ENCODE measurements around the gene MYPOP. TPM values are rescaled to one million over a fixed set of nuclear protein-coding genes. Genes with fewer than 3 reads are reported as not detected.
"Not testable (repeated sequence)": the region's sequence is repeated elsewhere in the genome, so short reads cannot be mapped to it uniquely, and the experiment has no call there.

MYPOP gene
- total RNA-seq, 6 experiments from 2014 or later = 10.2 to 11.2 (median 10.5) TPM

DNA sequence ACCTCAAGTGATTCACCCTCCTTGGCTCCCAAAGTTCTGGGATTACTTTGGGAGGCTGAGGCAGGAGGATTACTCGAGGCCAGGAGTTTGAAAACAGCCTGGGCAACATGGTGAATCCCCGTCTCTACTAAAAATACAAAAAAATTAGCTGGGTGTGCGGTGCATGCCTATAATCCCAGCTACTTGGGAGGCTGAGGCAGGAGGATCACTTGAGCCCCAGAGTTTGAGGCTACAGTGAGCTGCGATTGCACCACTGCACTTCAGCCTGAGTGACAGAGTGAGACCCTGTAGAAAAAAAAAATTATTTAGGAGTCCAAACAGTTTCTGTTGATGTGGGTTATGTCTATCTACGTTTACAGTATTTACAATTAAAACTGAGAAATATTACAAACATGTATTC lies 31.6 kb downstream of the MYPOP start:
- TF ChIP-seq, protein P1, sequence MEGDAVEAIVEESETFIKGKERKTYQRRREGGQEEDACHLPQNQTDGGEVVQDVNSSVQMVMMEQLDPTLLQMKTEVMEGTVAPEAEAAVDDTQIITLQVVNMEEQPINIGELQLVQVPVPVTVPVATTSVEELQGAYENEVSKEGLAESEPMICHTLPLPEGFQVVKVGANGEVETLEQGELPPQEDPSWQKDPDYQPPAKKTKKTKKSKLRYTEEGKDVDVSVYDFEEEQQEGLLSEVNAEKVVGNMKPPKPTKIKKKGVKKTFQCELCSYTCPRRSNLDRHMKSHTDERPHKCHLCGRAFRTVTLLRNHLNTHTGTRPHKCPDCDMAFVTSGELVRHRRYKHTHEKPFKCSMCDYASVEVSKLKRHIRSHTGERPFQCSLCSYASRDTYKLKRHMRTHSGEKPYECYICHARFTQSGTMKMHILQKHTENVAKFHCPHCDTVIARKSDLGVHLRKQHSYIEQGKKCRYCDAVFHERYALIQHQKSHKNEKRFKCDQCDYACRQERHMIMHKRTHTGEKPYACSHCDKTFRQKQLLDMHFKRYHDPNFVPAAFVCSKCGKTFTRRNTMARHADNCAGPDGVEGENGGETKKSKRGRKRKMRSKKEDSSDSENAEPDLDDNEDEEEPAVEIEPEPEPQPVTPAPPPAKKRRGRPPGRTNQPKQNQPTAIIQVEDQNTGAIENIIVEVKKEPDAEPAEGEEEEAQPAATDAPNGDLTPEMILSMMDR (IDR thresholded peaks at IDR 0.05) = no peak
- no peaks in the 10 kb centered on the region for H3K36me3 Mint-ChIP-seq (ENCODE audit: low read depth)
- H3K27ac Mint-ChIP-seq = no peak overlapping the region
- peaks cover 29% of the 10 kb centered on the region for H3K27me3 Mint-ChIP-seq (ENCODE audit: insufficient read depth)
- H3K4me3 Mint-ChIP-seq = no peak overlapping the region
- no peaks in the 10 kb centered on the region for H3K4me1 Mint-ChIP-seq (ENCODE audit: low read depth)
- H3K9me3 Mint-ChIP-seq = no peaks in the 10 kb centered on the region
- DNase-seq = no peak

DNA sequence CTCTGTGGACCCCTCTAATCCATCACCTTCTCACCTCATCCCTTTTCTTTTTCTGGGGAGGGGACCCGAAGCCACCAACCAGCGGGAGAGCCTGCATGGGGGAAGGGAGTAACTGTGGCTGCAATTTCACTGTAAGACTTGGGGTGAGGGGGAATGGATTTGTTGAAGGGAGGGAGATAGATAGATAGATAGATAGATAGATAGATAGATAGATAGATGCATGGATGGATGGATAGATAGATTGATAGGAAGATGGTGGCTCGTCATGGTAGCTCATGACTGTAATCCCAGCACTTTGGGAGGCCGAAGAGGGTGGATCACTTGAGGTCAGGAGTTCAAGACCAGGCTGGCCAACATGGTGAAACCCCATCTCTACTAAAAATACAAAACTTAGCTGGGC lies 35.2 kb downstream of the MYPOP start:
- not testable (repeated sequence) for H3K4me1 Mint-ChIP-seq (ENCODE audit: low read depth); H3K36me3 Mint-ChIP-seq (ENCODE audit: low read depth); H3K4me3 Mint-ChIP-seq; DNase-seq; H3K9me3 Mint-ChIP-seq; H3K27ac Mint-ChIP-seq
- H3K27me3 Mint-ChIP-seq (ENCODE audit: insufficient read depth) = peaks cover 45% of the 10 kb centered on the region

GRCh38 chr19:45866400-45867176 lies 35.8 kb downstream of the MYPOP start:
- DNase-seq = no peak
- TF ChIP-seq, protein P1 (IDR thresholded peaks at IDR 0.05) = no peak
- Mint-ChIP-seq H3K27ac (no peak overlapping the region), H3K36me3 (ENCODE audit: low read depth) (peaks cover 9% of the 10 kb centered on the region), H3K4me3 (no peak overlapping the region), H3K4me1 (ENCODE audit: low read depth) (peaks cover 9% of the 10 kb centered on the region; the same call in 1 of the 2 replicates), H3K27me3 (ENCODE audit: insufficient read depth) (peaks cover 43% of the 10 kb centered on the region), H3K9me3 (no peaks in the 10 kb centered on the region)

DNA sequence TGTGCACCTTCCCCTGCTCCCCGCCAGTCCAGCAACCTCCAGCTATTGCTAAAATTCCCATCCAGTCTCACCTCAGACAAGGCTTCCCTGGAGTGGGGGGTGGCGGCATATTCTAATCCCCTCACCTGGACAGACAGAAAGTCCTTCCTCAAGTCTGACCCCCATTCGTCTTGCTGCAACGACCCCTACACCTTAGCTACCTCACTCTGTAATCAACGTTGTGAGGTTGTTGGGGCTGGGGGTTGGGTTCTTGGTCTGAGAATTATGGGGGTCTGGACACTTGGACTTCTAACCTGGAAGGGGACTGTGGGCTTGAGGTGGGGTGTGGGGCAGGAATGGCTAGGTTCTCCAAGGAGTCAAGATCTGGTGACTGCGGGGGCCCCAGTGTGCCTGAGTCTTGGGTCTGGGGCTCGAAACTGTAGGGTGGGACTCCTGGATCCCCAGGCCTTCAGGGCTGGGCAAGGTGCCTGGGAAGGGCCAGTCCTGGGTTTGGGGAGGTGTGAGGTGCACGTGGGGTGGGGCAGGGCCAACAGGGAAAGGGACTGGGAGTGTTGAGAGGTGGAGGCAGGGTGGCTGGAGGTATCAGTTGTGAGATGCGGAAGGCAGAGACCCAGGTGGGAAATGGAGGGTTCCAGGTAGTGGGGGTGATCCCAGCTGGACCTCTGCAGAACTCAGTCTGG lies 37.0 kb downstream of the MYPOP start:
- TF ChIP-seq, protein P1 (IDR thresholded peaks at IDR 0.05) = no peak
- Mint-ChIP-seq H3K27ac (no peak overlapping the region), H3K4me3 (no peak overlapping the region), H3K27me3 (ENCODE audit: insufficient read depth) (peaks cover 39% of the 10 kb centered on the region), H3K36me3 (ENCODE audit: low read depth) (peaks cover 9% of the 10 kb centered on the region), H3K4me1 (ENCODE audit: low read depth) (peaks cover 9% of the 10 kb centered on the region; the same call in 1 of the 2 replicates), H3K9me3 (no peaks in the 10 kb centered on the region)
- DNase-seq = no peak

- Mint-ChIP-seq H3K9me3 (no peaks in the 10 kb centered on the region), H3K36me3 (ENCODE audit: low read depth) (peaks cover 9% of the 10 kb centered on the region), H3K27me3 (ENCODE audit: insufficient read depth) (peaks cover 39% of the 10 kb centered on the region), H3K4me1 (ENCODE audit: low read depth) (peaks cover 9% of the 10 kb centered on the region; the same call in 1 of the 2 replicates), H3K4me3 (no peak overlapping the region), H3K27ac (no peak overlapping the region)
- TF ChIP-seq, protein P1 (IDR thresholded peaks at IDR 0.05) = no peak
- no peak for DNase-seq
Observed at GRCh38 chr19:45864629-45865082, 37.8 kb downstream of the MYPOP start.
